ENCODE results near the gene ANGPT4. TPM values are rescaled to one million over a fixed set of nuclear protein-coding genes. Genes with fewer than 3 reads are reported as not detected.

ANGPT4 gene
- polyA plus RNA-seq, 3 donors, result 0.07 to 0.14 TPM; not detected in 1

GRCh38 chr20:945841-946240 lies 29.7 kb upstream of the ANGPT4 start:
- DNase-seq, result no peak
- H3K4me3 Mint-ChIP-seq, result no peak overlapping the region

GRCh38 chr20:944774-945410 lies 28.8 kb upstream of the ANGPT4 start:
- H2AFZ ChIP-seq (ENCODE audit: insufficient read depth, low read depth, low read length, poor library complexity, severe bottlenecking), result no peak overlapping the region
- Mint-ChIP-seq H3K4me3 (no peak overlapping the region), H3K4me1 (no peaks in the 10 kb centered on the region), H3K36me3 (no peaks in the 10 kb centered on the region), H3K27ac (no peak overlapping the region), H3K9me3 (peaks cover 5 to 16% (median 6%) of the 10 kb centered on the region in 7 donors), H3K27me3 (ENCODE audit: low read depth in 3 of 3) (peaks cover 10 to 29% (median 17%) of the 10 kb centered on the region in 3 donors)
- H3K9me3 ChIP-seq (replicated peaks in 1 of 2; ENCODE audit: control insufficient read depth in 1 of 2, insufficient read depth in 1 of 2, low read length in 2 of 2), result peaks cover 0 to 5% of the 10 kb centered on the region in 2 donors
- 89% methylated on average over 12 of the region's 13 CpGs for WGBS (ENCODE audit: insufficient coverage)
- H3K9ac ChIP-seq (ENCODE audit: insufficient read depth, low read length, poor library complexity, severe bottlenecking), result no peak overlapping the region
- intact Hi-C loops (cut with micrococcal nuclease), result no loop called here
- no peaks in the 10 kb centered on the region for H3K4me1 ChIP-seq (ENCODE audit: control insufficient read depth in 1 of 2, insufficient read depth in 2 of 2, low read length in 2 of 2)
- DNase-seq, result no peak
- no peaks in the 10 kb centered on the region for H3K36me3 ChIP-seq (replicated peaks in 1 of 2; ENCODE audit: control insufficient read depth in 1 of 2, insufficient read depth in 2 of 2, low read length in 2 of 2)
- no peak for TF ChIP-seq CTCF (IDR thresholded peaks at IDR 0.05)
- no peak overlapping the region for H3K27ac ChIP-seq (ENCODE audit: low read depth in 1 of 2, low read length in 2 of 2)
- no peak overlapping the region for H3K4me2 ChIP-seq (replicated peaks; ENCODE audit: extremely low read depth, low read length, poor library complexity, severe bottlenecking)
- no peaks in the 10 kb centered on the region for H3K27me3 ChIP-seq (ENCODE audit: control insufficient read depth in 2 of 2, insufficient read depth in 2 of 2, low read length in 2 of 2)
- no peaks in the 10 kb centered on the region for H4K20me1 ChIP-seq (ENCODE audit: insufficient read depth, low read length)
- H3K4me3 ChIP-seq (replicated peaks in 1 of 3; ENCODE audit: low read depth in 2 of 3, low read length in 3 of 3), result no peak overlapping the region
- H3K79me2 ChIP-seq (ENCODE audit: insufficient read depth, low read length), result no peaks in the 10 kb centered on the region

More at GRCh38 chr20:945841-946240, 29.7 kb upstream of the ANGPT4 start:
- peaks cover 0 to 5% of the 10 kb centered on the region in 2 donors for H3K9me3 ChIP-seq (replicated peaks in 1 of 2; ENCODE audit: control insufficient read depth in 1 of 2, insufficient read depth in 1 of 2, low read length in 2 of 2)
- H3K9ac ChIP-seq (ENCODE audit: insufficient read depth, low read length, poor library complexity, severe bottlenecking), result no peak overlapping the region
- H3K4me2 ChIP-seq (replicated peaks; ENCODE audit: extremely low read depth, low read length, poor library complexity, severe bottlenecking), result no peak overlapping the region
- TF ChIP-seq CTCF (IDR thresholded peaks at IDR 0.05), result no peak
- Mint-ChIP-seq H3K27me3 (ENCODE audit: low read depth in 3 of 3) (peaks cover 10 to 30% (median 15%) of the 10 kb centered on the region in 3 donors), H3K4me1 (no peaks in the 10 kb centered on the region), H3K9me3 (peaks cover 5 to 16% (median 6%) of the 10 kb centered on the region in 7 donors), H3K27ac (no peak overlapping the region), H3K36me3 (no peaks in the 10 kb centered on the region)
- no peaks in the 10 kb centered on the region for H4K20me1 ChIP-seq (ENCODE audit: insufficient read depth, low read length)
- WGBS (ENCODE audit: insufficient coverage), result 89% methylated on average over 13 of the region's 13 CpGs
- no peaks in the 10 kb centered on the region for H3K27me3 ChIP-seq (ENCODE audit: control insufficient read depth in 2 of 2, insufficient read depth in 2 of 2, low read length in 2 of 2)
- no peaks in the 10 kb centered on the region for H3K4me1 ChIP-seq (ENCODE audit: control insufficient read depth in 1 of 2, insufficient read depth in 2 of 2, low read length in 2 of 2)
- no peaks in the 10 kb centered on the region for H3K79me2 ChIP-seq (ENCODE audit: insufficient read depth, low read length)
- H3K36me3 ChIP-seq (replicated peaks in 1 of 2; ENCODE audit: control insufficient read depth in 1 of 2, insufficient read depth in 2 of 2, low read length in 2 of 2), result no peaks in the 10 kb centered on the region
- H3K4me3 ChIP-seq (replicated peaks in 1 of 3; ENCODE audit: low read depth in 2 of 3, low read length in 3 of 3), result no peak overlapping the region
- H3K27ac ChIP-seq (ENCODE audit: low read depth in 1 of 2, low read length in 2 of 2), result no peak overlapping the region
- intact Hi-C loops (cut with micrococcal nuclease), result no loop called here
- H2AFZ ChIP-seq (ENCODE audit: insufficient read depth, low read depth, low read length, poor library complexity, severe bottlenecking), result no peak overlapping the region
